Measurements from ENCODE around the gene GAP43.
"Not testable (repeated sequence)": the region's sequence is repeated elsewhere in the genome, so short reads cannot be mapped to it uniquely, and the experiment has no call there.

The GAP43 gene

GRCh38 chr3:115708540-115708939, 85.2 kb downstream of the GAP43 start:
- peaks cover 17 to 18% of the 10 kb centered on the region in 2 donors for H3K27me3 Mint-ChIP-seq
- DNase-seq = no peak
- no peak for ATAC-seq (replicated peaks)
- H3K4me1 Mint-ChIP-seq = no peaks in the 10 kb centered on the region
- no peak overlapping the region for H3K4me3 Mint-ChIP-seq
- no peak overlapping the region for H3K27ac Mint-ChIP-seq
- H3K36me3 Mint-ChIP-seq = no peaks in the 10 kb centered on the region
- H3K9me3 Mint-ChIP-seq = no peaks in the 10 kb centered on the region

- DNase-seq (no peak), ATAC-seq (replicated peaks) (no peak)
- no peak overlapping the region for H3K27ac Mint-ChIP-seq
- no peaks in the 10 kb centered on the region for H3K9me3 Mint-ChIP-seq
- H3K4me3 Mint-ChIP-seq = no peak overlapping the region
- no peaks in the 10 kb centered on the region for H3K36me3 Mint-ChIP-seq
- no peaks in the 10 kb centered on the region for H3K4me1 Mint-ChIP-seq
- peaks cover 17 to 19% of the 10 kb centered on the region in 2 donors for H3K27me3 Mint-ChIP-seq
Measured at GRCh38 chr3:115709093-115709492, 85.8 kb downstream of the GAP43 start.

GRCh38 chr3:115709931-115710330, 86.6 kb downstream of the GAP43 start:
- no peak overlapping the region for H3K27ac Mint-ChIP-seq

DNA sequence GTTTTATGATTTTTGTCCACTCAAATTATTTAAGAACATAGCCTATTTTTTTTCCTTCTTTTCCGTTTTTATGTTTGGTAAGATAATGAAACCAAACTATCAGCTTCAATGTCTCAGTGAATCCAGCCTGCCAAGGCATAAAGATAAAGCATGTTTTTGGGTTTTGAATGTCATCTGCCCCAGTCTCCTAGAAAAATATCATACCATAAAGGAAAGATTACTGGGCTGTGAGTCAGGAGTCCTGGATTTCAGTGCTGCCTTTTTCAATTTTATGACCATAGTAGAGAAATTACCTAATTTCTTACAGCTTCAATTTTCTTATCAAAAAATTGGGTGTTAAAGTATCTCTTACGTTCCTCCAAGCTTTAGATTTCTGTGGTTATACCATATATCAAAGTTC, 87.5 kb downstream of the GAP43 start:
- no peak for ATAC-seq (replicated peaks)
- Mint-ChIP-seq H3K9me3 (no peaks in the 10 kb centered on the region), H3K27ac (no peak overlapping the region), H3K36me3 (no peaks in the 10 kb centered on the region), H3K4me3 (no peak overlapping the region), H3K4me1 (no peaks in the 10 kb centered on the region), H3K27me3 (peaks cover 19 to 25% of the 10 kb centered on the region in 2 donors)
- no peak for DNase-seq

More at GRCh38 chr3:115709931-115710330, 86.6 kb downstream of the GAP43 start:
- DNase-seq (no peak), ATAC-seq (replicated peaks) (no peak)
- Mint-ChIP-seq H3K36me3 (no peaks in the 10 kb centered on the region), H3K9me3 (no peaks in the 10 kb centered on the region), H3K4me1 (no peaks in the 10 kb centered on the region), H3K27me3 (peaks cover 17 to 19% of the 10 kb centered on the region in 2 donors), H3K4me3 (no peak overlapping the region)

DNA sequence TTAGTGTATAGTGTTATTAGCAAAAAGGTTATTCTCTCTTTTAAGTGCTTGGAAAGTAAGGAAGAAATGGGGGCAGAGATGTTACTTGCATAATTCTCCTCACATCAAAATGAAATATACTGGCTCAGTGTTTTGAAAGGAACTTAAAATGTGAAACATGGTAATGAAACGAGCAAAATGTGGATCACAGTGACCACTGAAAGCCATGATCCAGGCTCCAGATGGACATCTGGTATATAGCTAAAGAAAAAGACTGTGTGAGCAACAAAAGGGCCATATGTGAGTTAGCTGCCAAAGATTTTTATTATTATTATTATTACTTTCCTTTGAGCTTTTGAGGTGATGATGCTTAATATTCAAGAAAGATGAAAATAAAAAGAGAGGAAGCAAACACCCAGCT, 89.6 kb downstream of the GAP43 start:
- H3K9me3 Mint-ChIP-seq = no peaks in the 10 kb centered on the region

GRCh38 chr3:115713284-115713683, 90.0 kb downstream of the GAP43 start:
- ATAC-seq (replicated peaks) (no peak), DNase-seq (no peak)
- no peaks in the 10 kb centered on the region for H3K9me3 Mint-ChIP-seq
- no peak overlapping the region for H3K4me3 Mint-ChIP-seq
- no peaks in the 10 kb centered on the region for H3K4me1 Mint-ChIP-seq
- H3K27me3 Mint-ChIP-seq = peaks cover 17 to 29% of the 10 kb centered on the region in 2 donors
- no peak overlapping the region for H3K27ac Mint-ChIP-seq
- no peaks in the 10 kb centered on the region for H3K36me3 Mint-ChIP-seq

More for the DNA sequence above, 89.6 kb downstream of the GAP43 start:
- ATAC-seq (replicated peaks) (no peak), DNase-seq (no peak)
- Mint-ChIP-seq H3K27me3 (peaks cover 19 to 28% of the 10 kb centered on the region in 2 donors), H3K4me3 (no peak overlapping the region), H3K36me3 (no peaks in the 10 kb centered on the region), H3K4me1 (no peaks in the 10 kb centered on the region), H3K27ac (no peak overlapping the region)

GRCh38 chr3:115715241-115715745, 92.0 kb downstream of the GAP43 start:
- Mint-ChIP-seq H3K27ac (no peak overlapping the region), H3K4me3 (no peak overlapping the region), H3K27me3 (peaks cover 17 to 24% of the 10 kb centered on the region in 2 donors), H3K36me3 (no peaks in the 10 kb centered on the region), H3K4me1 (no peaks in the 10 kb centered on the region), H3K9me3 (no peaks in the 10 kb centered on the region)
- no peak for DNase-seq
- no peak for ATAC-seq (replicated peaks)

GRCh38 chr3:115720983-115721382, 97.7 kb downstream of the GAP43 start:
- Mint-ChIP-seq H3K4me1 (no peaks in the 10 kb centered on the region), H3K27me3 (peaks cover 10 to 19% of the 10 kb centered on the region in 2 donors), H3K4me3 (no peak overlapping the region), H3K9me3 (no peaks in the 10 kb centered on the region), H3K27ac (no peak overlapping the region), H3K36me3 (no peaks in the 10 kb centered on the region)
- DNase-seq (no peak), ATAC-seq (replicated peaks) (no peak)

DNA sequence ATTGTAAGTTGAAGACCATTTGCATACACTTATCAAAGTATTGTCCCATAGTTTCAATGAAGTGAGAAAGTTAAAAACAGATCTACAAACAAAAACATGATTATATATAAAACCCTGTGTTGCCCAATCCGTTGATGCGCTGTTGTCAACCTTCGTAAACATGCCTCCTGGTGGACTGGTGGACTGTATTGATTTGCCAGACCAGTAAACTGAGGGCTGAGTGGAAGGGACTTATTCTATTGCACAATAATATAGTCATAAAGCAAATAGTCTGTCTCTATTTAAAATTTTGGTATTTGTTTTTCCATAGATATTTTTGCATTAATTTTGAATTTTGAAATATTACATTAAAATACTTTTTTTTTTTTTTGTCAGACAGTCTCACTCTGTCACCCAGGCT, 102.5 kb downstream of the GAP43 start:
- ATAC-seq (replicated peaks) (no peak), DNase-seq (no peak)
- no peak overlapping the region for H3K4me3 Mint-ChIP-seq
- H3K36me3 Mint-ChIP-seq = no peaks in the 10 kb centered on the region
- no peak overlapping the region for H3K27ac Mint-ChIP-seq
- peaks cover 3 to 4% of the 10 kb centered on the region in 2 donors for H3K9me3 Mint-ChIP-seq
- H3K27me3 Mint-ChIP-seq = peaks cover 6 to 17% of the 10 kb centered on the region in 2 donors
- H3K4me1 Mint-ChIP-seq = no peaks in the 10 kb centered on the region

- DNase-seq (no peak), ATAC-seq (replicated peaks) (no peak)
- Mint-ChIP-seq H3K36me3 (no peaks in the 10 kb centered on the region), H3K4me3 (no peak overlapping the region), H3K4me1 (no peaks in the 10 kb centered on the region), H3K27me3 (peaks cover 0 to 6% of the 10 kb centered on the region in 2 donors), H3K9me3 (peaks cover 4 to 8% of the 10 kb centered on the region in 2 donors), H3K27ac (no peak overlapping the region)
Measured at GRCh38 chr3:115727135-115727534, 103.8 kb downstream of the GAP43 start.

DNA sequence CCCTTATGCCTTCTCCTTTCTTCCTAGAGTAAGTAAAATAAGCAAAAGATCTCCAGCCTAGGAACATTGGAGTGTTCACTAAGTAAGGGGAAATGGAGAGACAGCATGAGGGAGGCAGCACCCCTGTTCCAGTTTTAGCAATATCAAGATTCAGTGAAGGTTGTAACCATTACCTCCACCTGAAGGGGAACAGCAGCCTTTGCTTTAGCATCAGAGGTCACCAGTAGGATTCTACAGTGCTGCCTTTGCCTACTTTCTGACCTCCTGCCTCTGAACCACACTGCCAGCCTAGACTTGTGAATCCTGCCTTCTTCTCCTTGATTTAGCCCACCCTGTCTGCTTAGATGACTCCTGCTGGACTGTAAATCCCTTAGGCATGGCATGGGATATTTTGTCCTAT, 104.7 kb downstream of the GAP43 start:
- H3K4me1 Mint-ChIP-seq = no peaks in the 10 kb centered on the region
- H3K27me3 Mint-ChIP-seq = peaks cover 0 to 6% of the 10 kb centered on the region in 2 donors
- no peak overlapping the region for H3K27ac Mint-ChIP-seq
- peaks cover 4 to 8% of the 10 kb centered on the region in 2 donors for H3K9me3 Mint-ChIP-seq
- no peak overlapping the region for H3K4me3 Mint-ChIP-seq
- no peak for DNase-seq
- no peaks in the 10 kb centered on the region for H3K36me3 Mint-ChIP-seq
- no peak for ATAC-seq (replicated peaks)

DNA sequence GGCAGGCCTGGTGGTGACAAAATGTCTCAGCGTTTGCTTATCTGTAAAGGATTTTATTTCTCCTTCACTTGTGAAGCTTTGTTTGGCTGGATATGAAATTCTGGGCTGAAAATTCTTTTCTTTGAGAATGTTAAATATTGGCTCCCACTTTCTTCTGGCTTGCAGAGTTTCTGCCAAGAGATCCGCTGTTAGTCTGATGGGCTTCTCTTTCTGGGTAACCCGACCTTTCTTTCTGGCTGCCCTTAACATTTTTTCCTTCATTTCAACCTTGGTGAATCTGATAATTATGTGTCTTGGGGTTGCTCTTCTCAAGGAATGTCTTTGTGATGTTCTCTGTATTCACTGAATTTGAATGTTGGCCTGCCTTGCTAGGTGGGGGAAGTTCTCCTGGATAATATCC, 113.0 kb downstream of the GAP43 start:
- not testable (repeated sequence) for ATAC-seq (replicated peaks); H3K27ac Mint-ChIP-seq; H3K4me3 Mint-ChIP-seq; H3K4me1 Mint-ChIP-seq; H3K36me3 Mint-ChIP-seq; DNase-seq
- peaks cover 27 to 31% of the 10 kb centered on the region in 2 donors for H3K27me3 Mint-ChIP-seq
- peaks cover 19 to 22% of the 10 kb centered on the region in 2 donors for H3K9me3 Mint-ChIP-seq

DNA sequence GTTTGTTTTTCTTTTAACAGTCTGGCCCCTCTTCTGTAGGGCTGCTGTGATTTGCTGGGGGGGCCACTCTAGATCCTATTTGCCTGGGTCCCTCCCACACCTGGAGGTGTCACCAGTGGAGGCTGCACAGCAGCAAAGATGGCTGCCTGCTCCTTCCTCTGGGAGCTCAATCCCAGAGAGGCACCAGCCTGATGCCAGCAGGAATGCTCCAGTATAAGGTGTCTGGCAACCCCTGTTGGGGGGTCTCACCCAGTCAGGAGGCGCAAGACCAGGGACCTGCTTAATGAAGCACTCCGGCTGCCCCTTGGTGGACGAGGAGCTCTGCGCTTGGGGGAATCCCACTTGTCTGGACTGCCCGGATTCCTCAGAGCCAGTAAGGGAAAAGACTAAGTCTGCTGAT, 118.3 kb downstream of the GAP43 start:
- Mint-ChIP-seq H3K36me3 (no peaks in the 10 kb centered on the region), H3K27ac (no peak overlapping the region), H3K27me3 (peaks cover 25 to 36% of the 10 kb centered on the region in 2 donors), H3K4me1 (no peaks in the 10 kb centered on the region), H3K9me3 (peaks cover 19 to 21% of the 10 kb centered on the region in 2 donors), H3K4me3 (no peak overlapping the region)
- ATAC-seq (replicated peaks) (no peak), DNase-seq (no peak)

- not testable (repeated sequence) for H3K27ac Mint-ChIP-seq; DNase-seq; H3K4me3 Mint-ChIP-seq; H3K36me3 Mint-ChIP-seq; H3K4me1 Mint-ChIP-seq; ATAC-seq (replicated peaks)
- Mint-ChIP-seq H3K9me3 (peaks cover 11 to 15% of the 10 kb centered on the region in 2 donors), H3K27me3 (peaks cover 14 to 26% of the 10 kb centered on the region in 2 donors)
Measured at GRCh38 chr3:115744516-115744915, 121.2 kb downstream of the GAP43 start.

GRCh38 chr3:115752978-115753377, 129.7 kb downstream of the GAP43 start:
- not testable (repeated sequence) for H3K4me1 Mint-ChIP-seq; DNase-seq; ATAC-seq (replicated peaks); H3K36me3 Mint-ChIP-seq; H3K27ac Mint-ChIP-seq; H3K9me3 Mint-ChIP-seq; H3K4me3 Mint-ChIP-seq
- H3K27me3 Mint-ChIP-seq = peaks cover 9 to 32% of the 10 kb centered on the region in 2 donors

All from stimulated activated naive B cell treated with anti-CD40 and anti-IgM and Interleukin-4, amounts not matched to agents 10 μg/mL and 1 μg/mL and 100 μg/mL, for 72 hours (primary cell).